GM23338 (cell line): ENCODE measurements around the gene EXOSC5. TPM values are rescaled to one million over a fixed set of nuclear protein-coding genes. Genes with fewer than 3 reads are reported as not detected.

Experiments
- ATAC-seq: fragments of 200-7000 bp; cut with Tn5 transposase; 3 replicates; pipeline ENCODE4 v1.9.1; 2020
- DNase-seq: peaks from one replicate; pipeline ENCODE4 v3.0.0-alpha.2; 2015; ENCODE audit warnings: low spot score
- H2AFZ ChIP-seq: fragments of 200-600 bp; sonication (generic); 2 replicates; pipeline ENCODE4 v1.8.0; 2016; ENCODE audit warnings: antibody characterized with exemption, mild to moderate bottlenecking, moderate library complexity
- H3F3A ChIP-seq: fragments of 200-600 bp; sonication (generic); replicated peaks from 2 replicates; pipeline ENCODE4 v1.8.0; 2017; ENCODE audit warnings: antibody characterized with exemption, mixed run types, low read depth
- H3K27ac ChIP-seq: fragments of 200-600 bp; sonication (generic); 2 replicates; pipeline ENCODE4 v1.6.1; 2016; ENCODE audit warnings: low read depth
- H3K27me3 ChIP-seq: fragments of 200-600 bp; sonication (generic); 2 replicates; pipeline ENCODE4 v1.8.0; 2016; ENCODE audit warnings: mild to moderate bottlenecking, mixed run types, moderate library complexity; ENCODE audit not compliant: insufficient read depth
- H3K36me3 ChIP-seq: fragments of 200-600 bp; sonication (generic); 2 replicates; pipeline ENCODE4 v1.8.0; 2016; ENCODE audit warnings: mild to moderate bottlenecking; ENCODE audit not compliant: insufficient read depth
- H3K4me1 ChIP-seq: fragments of 200-600 bp; sonication (generic); 2 replicates; pipeline ENCODE4 v1.8.0; 2016; ENCODE audit warnings: mild to moderate bottlenecking, moderate library complexity; ENCODE audit not compliant: insufficient read depth
- H3K4me2 ChIP-seq: fragments of 200-600 bp; sonication (generic); 2 replicates; pipeline ENCODE4 v1.7.1; 2017; ENCODE audit warnings: mixed run types
- H3K4me3 ChIP-seq: fragments of 200-600 bp; sonication (generic); 2 replicates; pipeline ENCODE4 v1.6.1; 2016; ENCODE audit warnings: mixed run types
- H3K79me2 ChIP-seq: fragments of 200-600 bp; sonication (generic); replicated peaks from 2 replicates; pipeline ENCODE4 v1.8.0; 2017; ENCODE audit warnings: mild to moderate bottlenecking; ENCODE audit not compliant: insufficient read depth
- H3K9me2 ChIP-seq: fragments of 200-600 bp; sonication (generic); 2 replicates; pipeline ENCODE4 v1.8.0; 2017; ENCODE audit not compliant: insufficient read depth
- H4K20me1 ChIP-seq: fragments of 200-600 bp; sonication (generic); replicated peaks from 2 replicates; pipeline ENCODE4 v1.8.0; 2017; ENCODE audit warnings: mild to moderate bottlenecking; ENCODE audit not compliant: insufficient read depth
- H3K27ac Mint-ChIP-seq: 2 replicates; pipeline ENCODE4 v1.8.0; 2020; ENCODE audit warnings: inconsistent platforms, mild to moderate bottlenecking, moderate library complexity, mixed read lengths
- H3K27me3 Mint-ChIP-seq: 3 replicates; pipeline ENCODE4 v1.8.0; 2022; ENCODE audit warnings: low read depth, mild to moderate bottlenecking, moderate library complexity, mixed read lengths, inconsistent platforms; ENCODE audit not compliant: insufficient read depth, poor library complexity
- H3K36me3 Mint-ChIP-seq: 3 replicates; pipeline ENCODE4 v1.8.0; 2021; ENCODE audit warnings: low read depth, mild to moderate bottlenecking, inconsistent platforms, moderate library complexity, mixed read lengths
- H3K4me1 Mint-ChIP-seq: 3 replicates; pipeline ENCODE4 v1.8.0; 2020; ENCODE audit warnings: mild to moderate bottlenecking, inconsistent platforms, mixed read lengths
- H3K4me3 Mint-ChIP-seq: 3 replicates; pipeline ENCODE4 v1.8.0; 2021; ENCODE audit warnings: moderate library complexity, mild to moderate bottlenecking, inconsistent platforms, mixed read lengths
- H3K9me3 Mint-ChIP-seq: 3 replicates; pipeline ENCODE4 v1.8.0; 2020; ENCODE audit warnings: moderate library complexity, mild to moderate bottlenecking, inconsistent platforms, mixed read lengths
- CREB1 ChIP-seq: fragments of 250-450 bp; sonication (Bioruptor Pico); IDR thresholded peaks from 2 replicates; pipeline ENCODE4 v1.5.0; 2020; ENCODE audit warnings: low read depth, mild to moderate bottlenecking, moderate library complexity
- EZH2 ChIP-seq: fragments of 200-600 bp; sonication (generic); IDR thresholded peaks from one replicate; pipeline ENCODE4 v1.8.0; 2017; ENCODE audit warnings: antibody characterized with exemption, mild to moderate bottlenecking, low read depth; ENCODE audit not compliant: unreplicated experiment
- JUNB ChIP-seq: IDR thresholded peaks from one replicate; pipeline ENCODE4 v1.6.1; 2016; ENCODE audit warnings: antibody characterized with exemption; ENCODE audit not compliant: unreplicated experiment
- NANOG ChIP-seq: IDR thresholded peaks from 2 replicates; pipeline ENCODE4 v1.6.1; 2016; ENCODE audit warnings: antibody characterized with exemption, borderline replicate concordance
- POLR2AphosphoS5 ChIP-seq: IDR thresholded peaks from 2 replicates; pipeline ENCODE4 v1.6.1; 2016; ENCODE audit warnings: antibody characterized with exemption, low read depth
- STAT1 ChIP-seq: IDR thresholded peaks from one replicate; pipeline ENCODE4 v1.6.1; 2016; ENCODE audit warnings: antibody characterized with exemption; ENCODE audit not compliant: unreplicated experiment
- ZNF114 ChIP-seq: fragments of 250-450 bp; sonication (Bioruptor Pico); IDR thresholded peaks from 2 replicates; pipeline ENCODE4 v1.5.0; 2020; ENCODE audit warnings: mild to moderate bottlenecking, moderate library complexity
- polyA plus RNA-seq: library from polyadenylated mRNA; unstranded; fragments of >200 nt; fragmentation: Nextera tagmentation; extraction: Ambion mirVana; gene quantifications from 2 replicates; pipeline ENCODE4 v1.2.1, GENCODE V29; 2016
- total RNA-seq: library from RNA; depleted of rRNA; stranded (reverse); fragments of >200 nt; shearing (Covaris generic); gene quantifications from 2 replicates; pipeline ENCODE4 v1.2.3, GENCODE V29; 2014
- TF ChIP-seq, protein P1 (sequence below): IDR thresholded peaks from one replicate; pipeline ENCODE4 v1.6.1; 2018; ENCODE audit warnings: antibody characterized with exemption; ENCODE audit not compliant: unreplicated experiment
- TF ChIP-seq, protein P2 (sequence below): IDR thresholded peaks from 2 replicates; pipeline ENCODE4 v1.6.1; 2016; ENCODE audit warnings: antibody characterized with exemption
- TF ChIP-seq, protein P3 (sequence below): fragments of 250-450 bp; sonication (Bioruptor Pico); IDR thresholded peaks from 2 replicates; pipeline ENCODE4 v1.5.0; 2020; ENCODE audit warnings: mild to moderate bottlenecking, moderate library complexity

EXOSC5 gene
- total and polyA plus RNA-seq, 2 experiments from 2014 or later: 65.1 to 125 TPM

DNA sequence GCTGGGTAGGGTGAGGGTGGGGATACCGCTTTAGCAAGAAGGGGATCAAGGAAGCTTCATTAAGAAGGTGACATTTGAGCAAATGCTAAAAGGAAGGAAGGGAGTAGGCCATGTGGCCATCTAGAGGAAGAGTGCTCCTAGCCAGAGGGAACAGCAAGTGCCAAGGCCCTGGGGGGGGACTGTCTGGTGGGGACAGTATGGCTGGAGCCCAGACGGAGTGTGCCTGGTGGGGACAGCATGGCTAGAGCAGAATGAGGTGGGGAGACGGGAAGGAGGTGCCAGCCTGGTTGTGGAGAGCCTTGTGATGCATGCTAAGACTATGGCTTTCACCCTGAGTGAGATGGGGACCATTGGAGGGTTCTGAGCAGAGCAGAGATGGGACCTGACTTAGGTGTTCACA is 41.4 kb downstream of the EXOSC5 start:
- no peak overlapping the region for H3K27ac ChIP-seq
- Mint-ChIP-seq H3K4me3 (no peak overlapping the region), H3K36me3 (no peaks in the 10 kb centered on the region; the same call in 2 of the 3 replicates), H3K27ac (no peak overlapping the region), H3K9me3 (no peaks in the 10 kb centered on the region; the same call in 2 of the 3 replicates), H3K4me1 (peaks cover 17% of the 10 kb centered on the region), H3K27me3 (peaks cover 53% of the 10 kb centered on the region)
- no peak overlapping the region for H3K4me3 ChIP-seq
- 0 out of 2 replicates have a peak, but pooled peaks cover 2% of the 10 kb centered on the region for H4K20me1 ChIP-seq
- no peaks in the 10 kb centered on the region for H3K36me3 ChIP-seq
- no peak for ATAC-seq
- H2AFZ ChIP-seq: no peak overlapping the region
- H3K79me2 ChIP-seq: no peaks in the 10 kb centered on the region
- H3F3A ChIP-seq: peaks cover 2% of the 10 kb centered on the region; the same call in 1 of the 2 replicates
- no peak for DNase-seq
- H3K4me1 ChIP-seq: peaks cover 7% of the 10 kb centered on the region; the same call in 1 of the 2 replicates
- peaks cover 28% of the 10 kb centered on the region for H3K27me3 ChIP-seq
- TF ChIP-seq JUNB (no peak), EZH2 (no peak), CREB1 (no peak), NANOG (no peak), STAT1 (no peak), POLR2AphosphoS5 (no peak), ZNF114 (CRISPR knock-in tag) (no peak)
- TF ChIP-seq, protein P1, sequence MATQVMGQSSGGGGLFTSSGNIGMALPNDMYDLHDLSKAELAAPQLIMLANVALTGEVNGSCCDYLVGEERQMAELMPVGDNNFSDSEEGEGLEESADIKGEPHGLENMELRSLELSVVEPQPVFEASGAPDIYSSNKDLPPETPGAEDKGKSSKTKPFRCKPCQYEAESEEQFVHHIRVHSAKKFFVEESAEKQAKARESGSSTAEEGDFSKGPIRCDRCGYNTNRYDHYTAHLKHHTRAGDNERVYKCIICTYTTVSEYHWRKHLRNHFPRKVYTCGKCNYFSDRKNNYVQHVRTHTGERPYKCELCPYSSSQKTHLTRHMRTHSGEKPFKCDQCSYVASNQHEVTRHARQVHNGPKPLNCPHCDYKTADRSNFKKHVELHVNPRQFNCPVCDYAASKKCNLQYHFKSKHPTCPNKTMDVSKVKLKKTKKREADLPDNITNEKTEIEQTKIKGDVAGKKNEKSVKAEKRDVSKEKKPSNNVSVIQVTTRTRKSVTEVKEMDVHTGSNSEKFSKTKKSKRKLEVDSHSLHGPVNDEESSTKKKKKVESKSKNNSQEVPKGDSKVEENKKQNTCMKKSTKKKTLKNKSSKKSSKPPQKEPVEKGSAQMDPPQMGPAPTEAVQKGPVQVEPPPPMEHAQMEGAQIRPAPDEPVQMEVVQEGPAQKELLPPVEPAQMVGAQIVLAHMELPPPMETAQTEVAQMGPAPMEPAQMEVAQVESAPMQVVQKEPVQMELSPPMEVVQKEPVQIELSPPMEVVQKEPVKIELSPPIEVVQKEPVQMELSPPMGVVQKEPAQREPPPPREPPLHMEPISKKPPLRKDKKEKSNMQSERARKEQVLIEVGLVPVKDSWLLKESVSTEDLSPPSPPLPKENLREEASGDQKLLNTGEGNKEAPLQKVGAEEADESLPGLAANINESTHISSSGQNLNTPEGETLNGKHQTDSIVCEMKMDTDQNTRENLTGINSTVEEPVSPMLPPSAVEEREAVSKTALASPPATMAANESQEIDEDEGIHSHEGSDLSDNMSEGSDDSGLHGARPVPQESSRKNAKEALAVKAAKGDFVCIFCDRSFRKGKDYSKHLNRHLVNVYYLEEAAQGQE: no peak
- TF ChIP-seq, protein P2, sequence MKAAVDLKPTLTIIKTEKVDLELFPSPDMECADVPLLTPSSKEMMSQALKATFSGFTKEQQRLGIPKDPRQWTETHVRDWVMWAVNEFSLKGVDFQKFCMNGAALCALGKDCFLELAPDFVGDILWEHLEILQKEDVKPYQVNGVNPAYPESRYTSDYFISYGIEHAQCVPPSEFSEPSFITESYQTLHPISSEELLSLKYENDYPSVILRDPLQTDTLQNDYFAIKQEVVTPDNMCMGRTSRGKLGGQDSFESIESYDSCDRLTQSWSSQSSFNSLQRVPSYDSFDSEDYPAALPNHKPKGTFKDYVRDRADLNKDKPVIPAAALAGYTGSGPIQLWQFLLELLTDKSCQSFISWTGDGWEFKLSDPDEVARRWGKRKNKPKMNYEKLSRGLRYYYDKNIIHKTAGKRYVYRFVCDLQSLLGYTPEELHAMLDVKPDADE: no peak
- TF ChIP-seq, protein P3, sequence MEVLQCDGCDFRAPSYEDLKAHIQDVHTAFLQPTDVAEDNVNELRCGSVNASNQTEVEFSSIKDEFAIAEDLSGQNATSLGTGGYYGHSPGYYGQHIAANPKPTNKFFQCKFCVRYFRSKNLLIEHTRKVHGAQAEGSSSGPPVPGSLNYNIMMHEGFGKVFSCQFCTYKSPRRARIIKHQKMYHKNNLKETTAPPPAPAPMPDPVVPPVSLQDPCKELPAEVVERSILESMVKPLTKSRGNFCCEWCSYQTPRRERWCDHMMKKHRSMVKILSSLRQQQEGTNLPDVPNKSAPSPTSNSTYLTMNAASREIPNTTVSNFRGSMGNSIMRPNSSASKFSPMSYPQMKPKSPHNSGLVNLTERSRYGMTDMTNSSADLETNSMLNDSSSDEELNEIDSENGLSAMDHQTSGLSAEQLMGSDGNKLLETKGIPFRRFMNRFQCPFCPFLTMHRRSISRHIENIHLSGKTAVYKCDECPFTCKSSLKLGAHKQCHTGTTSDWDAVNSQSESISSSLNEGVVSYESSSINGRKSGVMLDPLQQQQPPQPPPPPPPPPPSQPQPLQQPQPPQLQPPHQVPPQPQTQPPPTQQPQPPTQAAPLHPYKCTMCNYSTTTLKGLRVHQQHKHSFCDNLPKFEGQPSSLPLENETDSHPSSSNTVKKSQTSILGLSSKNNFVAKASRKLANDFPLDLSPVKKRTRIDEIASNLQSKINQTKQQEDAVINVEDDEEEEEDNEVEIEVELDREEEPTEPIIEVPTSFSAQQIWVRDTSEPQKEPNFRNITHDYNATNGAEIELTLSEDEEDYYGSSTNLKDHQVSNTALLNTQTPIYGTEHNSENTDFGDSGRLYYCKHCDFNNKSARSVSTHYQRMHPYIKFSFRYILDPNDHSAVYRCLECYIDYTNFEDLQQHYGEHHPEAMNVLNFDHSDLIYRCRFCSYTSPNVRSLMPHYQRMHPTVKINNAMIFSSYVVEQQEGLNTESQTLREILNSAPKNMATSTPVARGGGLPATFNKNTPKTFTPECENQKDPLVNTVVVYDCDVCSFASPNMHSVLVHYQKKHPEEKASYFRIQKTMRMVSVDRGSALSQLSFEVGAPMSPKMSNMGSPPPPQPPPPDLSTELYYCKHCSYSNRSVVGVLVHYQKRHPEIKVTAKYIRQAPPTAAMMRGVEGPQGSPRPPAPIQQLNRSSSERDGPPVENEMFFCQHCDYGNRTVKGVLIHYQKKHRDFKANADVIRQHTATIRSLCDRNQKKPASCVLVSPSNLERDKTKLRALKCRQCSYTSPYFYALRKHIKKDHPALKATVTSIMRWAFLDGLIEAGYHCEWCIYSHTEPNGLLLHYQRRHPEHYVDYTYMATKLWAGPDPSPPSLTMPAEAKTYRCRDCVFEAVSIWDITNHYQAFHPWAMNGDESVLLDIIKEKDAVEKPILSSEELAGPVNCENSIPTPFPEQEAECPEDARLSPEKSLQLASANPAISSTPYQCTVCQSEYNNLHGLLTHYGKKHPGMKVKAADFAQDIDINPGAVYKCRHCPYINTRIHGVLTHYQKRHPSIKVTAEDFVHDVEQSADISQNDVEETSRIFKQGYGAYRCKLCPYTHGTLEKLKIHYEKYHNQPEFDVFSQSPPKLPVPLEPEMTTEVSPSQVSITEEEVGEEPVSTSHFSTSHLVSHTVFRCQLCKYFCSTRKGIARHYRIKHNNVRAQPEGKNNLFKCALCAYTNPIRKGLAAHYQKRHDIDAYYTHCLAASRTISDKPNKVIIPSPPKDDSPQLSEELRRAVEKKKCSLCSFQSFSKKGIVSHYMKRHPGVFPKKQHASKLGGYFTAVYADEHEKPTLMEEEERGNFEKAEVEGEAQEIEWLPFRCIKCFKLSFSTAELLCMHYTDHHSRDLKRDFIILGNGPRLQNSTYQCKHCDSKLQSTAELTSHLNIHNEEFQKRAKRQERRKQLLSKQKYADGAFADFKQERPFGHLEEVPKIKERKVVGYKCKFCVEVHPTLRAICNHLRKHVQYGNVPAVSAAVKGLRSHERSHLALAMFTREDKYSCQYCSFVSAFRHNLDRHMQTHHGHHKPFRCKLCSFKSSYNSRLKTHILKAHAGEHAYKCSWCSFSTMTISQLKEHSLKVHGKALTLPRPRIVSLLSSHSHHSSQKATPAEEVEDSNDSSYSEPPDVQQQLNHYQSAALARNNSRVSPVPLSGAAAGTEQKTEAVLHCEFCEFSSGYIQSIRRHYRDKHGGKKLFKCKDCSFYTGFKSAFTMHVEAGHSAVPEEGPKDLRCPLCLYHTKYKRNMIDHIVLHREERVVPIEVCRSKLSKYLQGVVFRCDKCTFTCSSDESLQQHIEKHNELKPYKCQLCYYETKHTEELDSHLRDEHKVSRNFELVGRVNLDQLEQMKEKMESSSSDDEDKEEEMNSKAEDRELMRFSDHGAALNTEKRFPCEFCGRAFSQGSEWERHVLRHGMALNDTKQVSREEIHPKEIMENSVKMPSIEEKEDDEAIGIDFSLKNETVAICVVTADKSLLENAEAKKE (CRISPR knock-in tag): no peak
- H3K9me2 ChIP-seq: no peaks in the 10 kb centered on the region
- no peak overlapping the region for H3K4me2 ChIP-seq
